IgD-negative memory B cell (primary cell): Measurements from ENCODE around the gene KIF15. TPM values are rescaled to one million over a fixed set of nuclear protein-coding genes. Genes with fewer than 3 reads are reported as not detected.

ENCODE experiments used
- polyA plus RNA-seq: library from polyadenylated mRNA; unstranded; fragments of 300-500 nt; fragmentation: Illumina TruSeq; gene quantifications from one replicate; pipeline ENCODE4 v1.2.3, GENCODE V29; 2021

KIF15 gene
- polyA plus RNA-seq, 1 donor from 2014 or later = 0.60 TPM

Other genes with a start within 250 kb of the KIF15 start
- 1.8 TPM for gene ZKSCAN7, start 206.6 kb upstream of the KIF15 start, polyA plus RNA-seq
- gene ZNF660, start 176.8 kb upstream of the KIF15 start, polyA plus RNA-seq = not detected
- gene ZNF197, start 136.8 kb upstream of the KIF15 start, polyA plus RNA-seq = 5.9 TPM
- gene ZNF35, start 113.1 kb upstream of the KIF15 start, polyA plus RNA-seq = 6.9 TPM
- 1.9 TPM for gene ZNF502, start 49.1 kb upstream of the KIF15 start, polyA plus RNA-seq
- 2.0 TPM for gene ZNF501, start 32.2 kb upstream of the KIF15 start, polyA plus RNA-seq
- gene KIAA1143, start 175 bp upstream of the KIF15 start, polyA plus RNA-seq = 38.7 TPM
- 30.4 TPM for gene TMEM42, start 100.1 kb downstream of the KIF15 start, polyA plus RNA-seq
- 0.06 TPM for gene TGM4, start 112.8 kb downstream of the KIF15 start, polyA plus RNA-seq
- 33.6 TPM for gene ZDHHC3, start 214.4 kb downstream of the KIF15 start, polyA plus RNA-seq
- 37.7 TPM for gene EXOSC7, start 214.4 kb downstream of the KIF15 start, polyA plus RNA-seq